Duodenal mucosa (tissue), 2 donors: ENCODE results near the gene LDLRAD3.

ENCODE experiments used
- H3K27ac ChIP-seq: one replicate; pipeline ENCODE4 v1.7.0; 2013; ENCODE audit warnings: low read depth, low read length
- H3K27me3 ChIP-seq, 2 donors: one replicate each; pipeline ENCODE4 v1.7.0; 2013; ENCODE audit warnings: low read length in 2 of 2, control low read depth in 1 of 2; ENCODE audit not compliant: insufficient read depth in 2 of 2, control insufficient read depth in 1 of 2
- H3K36me3 ChIP-seq, 2 donors: one replicate each; pipeline ENCODE4 v1.7.0; 2013; ENCODE audit warnings: low read length in 2 of 2, control low read depth in 1 of 2; ENCODE audit not compliant: insufficient read depth in 2 of 2, control insufficient read depth in 1 of 2
- H3K4me1 ChIP-seq, 2 donors: one replicate each; pipeline ENCODE4 v1.7.0; 2013; ENCODE audit warnings: low read length in 2 of 2, control low read depth in 1 of 2; ENCODE audit not compliant: insufficient read depth in 2 of 2, control insufficient read depth in 1 of 2
- H3K4me3 ChIP-seq, 2 donors: one replicate each; pipeline ENCODE4 v1.7.0; 2013; ENCODE audit warnings: low read length in 2 of 2, low read depth in 1 of 2
- H3K9ac ChIP-seq, 2 donors: one replicate each; pipeline ENCODE4 v1.7.0; 2013; ENCODE audit warnings: low read length in 2 of 2, low read depth in 1 of 2
- H3K9me3 ChIP-seq, 2 donors: one replicate each; pipeline ENCODE4 v1.7.0; 2013; ENCODE audit warnings: low read length in 2 of 2, control low read depth in 1 of 2; ENCODE audit not compliant: control insufficient read depth in 1 of 2

The LDLRAD3 gene

DNA sequence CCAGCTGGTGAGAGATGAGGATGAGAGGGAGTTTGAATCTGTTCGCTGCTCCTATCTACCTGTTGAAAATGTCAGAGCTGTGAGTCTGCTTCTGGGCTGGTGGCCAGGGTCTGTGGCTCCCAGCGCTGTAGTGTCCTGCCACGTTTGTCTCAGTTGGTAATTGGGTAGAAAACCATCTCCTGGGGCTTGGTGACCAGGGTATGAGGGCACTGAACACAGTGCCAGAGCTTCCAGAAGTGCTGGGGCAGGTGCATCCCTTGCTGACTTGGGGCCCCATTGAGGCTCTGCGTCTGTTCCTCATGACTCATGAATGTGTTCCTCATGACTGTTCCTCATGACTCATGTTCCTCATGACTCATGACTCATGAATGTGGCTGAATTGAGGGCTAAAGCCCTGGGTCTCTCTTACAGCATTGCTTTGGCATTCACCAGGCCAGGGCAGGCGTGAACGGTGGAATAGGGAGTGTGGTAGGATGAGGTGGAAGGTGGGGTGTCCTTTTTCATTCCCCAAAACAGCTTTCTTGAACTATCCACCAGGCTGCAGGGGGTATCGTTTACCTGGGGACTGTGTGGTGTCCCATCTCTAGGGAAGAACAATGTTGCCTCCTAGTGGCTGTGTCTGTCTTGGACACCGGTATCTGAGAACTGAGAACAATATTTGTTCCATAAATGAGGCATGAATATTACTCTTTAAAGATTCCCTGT lies 205.8 kb downstream of the LDLRAD3 start:
- no peaks in the 10 kb centered on the region for H3K36me3 ChIP-seq

DNA sequence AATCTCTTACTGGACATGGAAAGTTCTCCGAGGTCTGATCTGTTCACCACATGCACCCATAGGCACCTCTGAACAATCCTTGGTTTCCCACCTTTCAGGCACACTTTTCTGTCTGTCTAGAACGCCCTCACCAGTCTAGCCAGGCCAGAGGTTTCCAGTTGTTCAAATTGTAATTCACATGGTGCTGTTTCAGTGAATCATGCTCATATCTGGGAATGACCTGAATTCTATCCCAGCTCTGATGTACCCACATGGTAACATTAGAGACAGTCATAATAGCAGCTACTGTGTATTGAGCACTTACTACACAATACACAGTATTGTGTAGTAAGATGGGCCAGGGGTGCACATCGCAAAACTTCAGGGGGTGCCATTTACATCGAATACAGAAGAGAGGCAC lies 207.1 kb downstream of the LDLRAD3 start:
- no peak overlapping the region for H3K9ac ChIP-seq
- H3K4me1 ChIP-seq = peaks cover 3 to 8% of the 10 kb centered on the region in 2 donors
- H3K27me3 ChIP-seq = no peaks in the 10 kb centered on the region
- no peak overlapping the region for H3K27ac ChIP-seq
- H3K9me3 ChIP-seq = no peaks in the 10 kb centered on the region
- no peaks in the 10 kb centered on the region for H3K36me3 ChIP-seq
- H3K4me3 ChIP-seq = no peak overlapping the region

More for the DNA sequence above, 205.8 kb downstream of the LDLRAD3 start:
- H3K4me1 ChIP-seq = peaks cover 3% of the 10 kb centered on the region in 2 donors
- H3K4me3 ChIP-seq = no peak overlapping the region
- no peaks in the 10 kb centered on the region for H3K9me3 ChIP-seq
- peak overlapping the region; percentile 22 for H3K27ac ChIP-seq
- H3K9ac ChIP-seq = no peak overlapping the region
- no peaks in the 10 kb centered on the region for H3K27me3 ChIP-seq

DNA sequence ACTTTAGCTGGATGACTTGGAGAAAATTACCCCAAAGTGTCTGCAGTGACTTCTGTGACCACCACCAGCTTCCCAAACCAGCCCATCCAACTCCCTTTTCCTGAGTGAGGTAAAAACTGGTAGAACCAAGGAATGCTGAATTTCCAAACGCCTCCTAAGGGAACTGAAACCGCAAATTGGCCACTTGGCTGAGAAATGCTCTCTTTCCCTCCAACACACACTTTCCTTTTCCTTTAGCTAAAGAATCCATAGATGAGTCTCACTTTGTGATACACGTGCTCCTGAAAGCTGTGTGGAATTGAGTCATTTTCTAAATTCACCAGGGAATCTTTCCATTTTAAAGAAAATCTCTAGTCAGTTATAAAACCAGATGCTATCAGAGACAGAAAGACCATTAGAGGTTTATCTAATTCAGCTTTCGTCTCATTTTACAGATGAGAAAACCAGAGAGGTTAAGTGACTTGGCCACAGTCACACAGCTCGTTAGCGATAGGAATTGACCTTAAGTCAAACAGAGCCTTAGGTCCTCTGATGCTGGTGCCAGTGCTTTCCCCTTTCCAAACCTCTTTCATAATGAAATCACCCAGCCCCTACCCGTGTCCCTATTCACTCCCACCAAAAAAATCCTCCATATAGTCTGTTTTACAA lies 208.2 kb downstream of the LDLRAD3 start:
- no peaks in the 10 kb centered on the region for H3K27me3 ChIP-seq
- H3K4me3 ChIP-seq = no peak overlapping the region
- H3K27ac ChIP-seq = no peak overlapping the region
- no peaks in the 10 kb centered on the region for H3K36me3 ChIP-seq
- H3K4me1 ChIP-seq = peaks cover 3 to 8% of the 10 kb centered on the region in 2 donors
- no peak overlapping the region for H3K9ac ChIP-seq
- H3K9me3 ChIP-seq = no peaks in the 10 kb centered on the region

DNA sequence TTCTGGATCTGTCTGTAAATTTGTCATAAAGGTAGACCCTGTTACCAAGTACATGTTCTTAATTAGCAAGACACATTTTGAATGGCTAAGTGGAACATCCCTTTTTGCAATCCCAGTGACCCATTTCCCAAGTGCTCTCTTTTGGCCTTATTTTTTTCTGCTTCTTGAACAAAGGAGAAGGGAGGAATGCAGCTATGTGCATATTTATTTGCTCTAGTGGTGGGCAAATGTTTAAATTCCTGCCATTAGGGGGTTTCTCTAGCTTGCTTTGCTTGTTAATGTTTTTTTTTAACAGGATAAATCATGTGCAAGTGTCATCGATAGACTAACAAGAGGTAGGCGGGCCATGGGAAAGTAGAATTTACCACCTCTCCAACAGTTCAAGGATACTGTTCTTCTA lies 209.7 kb downstream of the LDLRAD3 start:
- Histone ChIP-seq H3K36me3 (no peaks in the 10 kb centered on the region), H3K9me3 (no peaks in the 10 kb centered on the region), H3K4me1 (peaks cover 3 to 8% of the 10 kb centered on the region in 2 donors), H3K27me3 (no peaks in the 10 kb centered on the region), H3K27ac (no peak overlapping the region), H3K9ac (no peak overlapping the region), H3K4me3 (no peak overlapping the region)

DNA sequence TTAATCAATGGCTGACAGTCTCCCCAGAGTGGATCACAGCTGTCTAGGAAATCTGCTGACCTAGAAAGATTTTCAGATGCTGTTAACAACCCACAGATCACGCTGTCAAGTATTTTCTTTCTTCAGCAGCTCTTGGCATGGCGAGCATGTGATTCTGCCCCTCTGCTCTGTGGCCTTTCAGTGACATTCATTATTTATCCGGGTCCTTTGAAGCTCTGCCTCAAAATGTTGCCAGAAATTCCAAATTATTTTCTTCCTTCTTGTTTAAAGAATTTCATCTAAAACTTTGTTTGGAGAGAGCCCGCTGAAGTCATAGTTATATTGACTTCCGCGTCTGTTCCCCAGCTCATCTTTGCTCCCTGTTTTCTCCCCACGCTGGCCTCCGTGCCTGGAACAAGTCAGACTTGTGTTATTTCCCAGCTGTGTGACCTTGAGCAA lies 211.3 kb downstream of the LDLRAD3 start:
- Histone ChIP-seq H3K36me3 (no peaks in the 10 kb centered on the region), H3K4me3 (no peak overlapping the region), H3K4me1 (peaks cover 0 to 4% of the 10 kb centered on the region in 2 donors), H3K9me3 (no peaks in the 10 kb centered on the region), H3K9ac (no peak overlapping the region), H3K27ac (no peak overlapping the region), H3K27me3 (no peaks in the 10 kb centered on the region)

DNA sequence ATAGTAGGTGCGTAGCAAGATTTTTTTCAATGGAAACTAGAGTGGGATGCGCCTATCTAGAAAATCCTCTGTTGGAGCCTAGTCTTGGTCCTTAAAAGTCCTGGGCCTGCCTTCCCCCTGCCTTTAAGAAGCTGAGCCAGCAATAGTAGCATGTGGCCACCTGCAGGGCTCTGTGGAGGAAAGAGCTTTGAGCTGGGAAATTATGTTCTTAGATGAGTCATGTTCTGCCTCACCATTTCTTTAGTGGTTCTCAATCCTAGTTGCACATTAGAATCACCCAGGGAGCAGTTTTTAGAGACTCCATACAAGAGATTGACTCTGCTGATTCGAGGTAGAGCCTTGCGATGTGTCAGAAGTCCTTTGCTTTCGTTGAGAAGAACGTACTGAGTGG lies 211.9 kb downstream of the LDLRAD3 start:
- no peaks in the 10 kb centered on the region for H3K36me3 ChIP-seq
- peaks cover 0 to 4% of the 10 kb centered on the region in 2 donors for H3K4me1 ChIP-seq
- no peak overlapping the region for H3K27ac ChIP-seq
- no peaks in the 10 kb centered on the region for H3K27me3 ChIP-seq
- H3K4me3 ChIP-seq = no peak overlapping the region
- no peaks in the 10 kb centered on the region for H3K9me3 ChIP-seq
- H3K9ac ChIP-seq = no peak overlapping the region

DNA sequence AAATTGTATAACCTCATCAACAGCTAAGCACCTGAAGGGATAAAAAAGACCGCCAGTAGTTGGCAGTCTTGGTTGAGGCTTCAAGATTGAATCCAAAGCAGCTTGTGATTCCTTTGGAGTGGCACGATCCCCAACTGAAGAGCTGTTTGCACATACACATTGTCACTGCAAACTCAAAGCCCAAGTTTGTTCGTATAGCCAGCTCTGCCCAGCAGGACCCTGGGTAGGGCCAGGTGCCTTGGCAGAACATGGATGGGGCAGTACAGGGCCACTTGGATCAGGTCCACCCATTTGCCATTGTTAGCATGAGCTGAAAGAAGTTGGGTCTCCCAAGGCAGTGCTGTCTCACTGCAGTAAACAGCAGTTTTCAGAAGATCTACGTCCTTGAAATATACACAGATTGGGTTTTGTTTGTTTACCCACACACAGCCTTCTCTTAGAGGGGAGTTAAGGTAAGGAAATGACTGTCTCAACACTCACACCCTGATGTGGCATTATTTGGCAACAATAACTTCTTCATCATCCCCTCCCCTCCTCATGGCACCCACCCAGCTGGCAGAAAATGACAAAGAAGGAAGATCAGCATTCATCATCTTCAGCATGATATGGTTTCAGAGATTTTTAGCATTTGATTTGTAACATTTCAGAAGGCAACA lies 212.4 kb downstream of the LDLRAD3 start:
- peaks cover 0 to 4% of the 10 kb centered on the region in 2 donors for H3K4me1 ChIP-seq
- H3K27ac ChIP-seq = no peak overlapping the region
- no peaks in the 10 kb centered on the region for H3K36me3 ChIP-seq
- H3K27me3 ChIP-seq = no peaks in the 10 kb centered on the region
- no peaks in the 10 kb centered on the region for H3K9me3 ChIP-seq
- no peak overlapping the region for H3K4me3 ChIP-seq
- no peak overlapping the region for H3K9ac ChIP-seq

DNA sequence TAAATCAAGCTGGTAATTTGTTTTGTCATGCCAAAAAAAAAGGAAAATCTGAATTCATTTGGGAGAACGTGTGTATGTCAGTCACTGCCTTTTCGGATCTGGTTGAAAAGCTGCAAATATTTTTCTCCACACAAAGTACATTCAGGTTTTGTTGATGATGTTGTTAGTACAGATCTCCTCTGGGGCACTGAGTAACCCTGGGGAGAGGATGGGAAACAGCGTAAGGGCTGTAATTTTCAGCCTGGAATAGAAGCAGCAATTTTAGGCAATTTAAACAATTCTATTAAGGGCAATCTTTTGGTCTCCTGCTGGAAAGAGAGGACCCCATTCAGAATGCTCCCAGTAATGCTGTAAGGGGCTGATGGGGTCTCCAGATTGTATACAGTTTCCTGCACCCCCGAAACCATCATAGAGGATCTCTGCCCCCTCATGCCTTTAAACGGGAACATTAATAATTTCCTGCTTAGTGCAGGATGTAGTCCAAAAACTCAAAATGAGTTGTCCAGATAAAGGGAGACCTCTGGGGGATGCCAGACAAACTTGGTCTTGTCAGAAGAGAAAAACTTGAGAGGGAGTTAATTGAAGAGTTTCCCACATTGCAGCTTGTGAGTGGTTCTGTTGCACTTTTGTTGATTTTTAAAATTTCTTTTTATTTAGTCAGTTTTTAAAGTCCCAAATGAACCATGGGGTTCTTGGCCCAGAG lies 213.1 kb downstream of the LDLRAD3 start:
- H3K36me3 ChIP-seq = no peaks in the 10 kb centered on the region
- H3K9me3 ChIP-seq = no peaks in the 10 kb centered on the region
- no peak overlapping the region for H3K4me3 ChIP-seq
- peaks cover 0 to 4% of the 10 kb centered on the region in 2 donors for H3K4me1 ChIP-seq
- H3K9ac ChIP-seq = no peak overlapping the region
- H3K27me3 ChIP-seq = no peaks in the 10 kb centered on the region
- no peak overlapping the region for H3K27ac ChIP-seq

DNA sequence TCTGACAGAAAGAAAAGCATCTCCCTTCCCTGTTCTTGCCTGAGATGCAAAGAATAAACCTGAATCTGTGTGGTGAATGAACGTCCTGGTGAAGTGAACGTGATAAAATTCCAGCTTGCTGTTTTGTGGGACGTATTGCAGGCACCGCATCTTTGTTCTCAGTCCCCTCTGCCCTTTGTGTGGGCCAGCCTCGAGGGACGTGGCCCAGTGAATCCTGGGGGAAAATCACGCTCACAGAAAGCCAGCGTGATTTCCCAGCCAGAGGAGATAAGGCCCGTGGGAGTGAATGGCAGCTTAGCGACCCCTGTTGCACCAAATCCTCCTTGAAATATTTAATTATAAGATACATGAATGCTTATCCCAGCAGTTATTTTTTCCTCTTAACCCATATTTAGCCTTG lies 216.2 kb downstream of the LDLRAD3 start:
- no peak overlapping the region for H3K27ac ChIP-seq
- peaks cover 0 to under 1% of the 10 kb centered on the region in 2 donors for H3K4me1 ChIP-seq

DNA sequence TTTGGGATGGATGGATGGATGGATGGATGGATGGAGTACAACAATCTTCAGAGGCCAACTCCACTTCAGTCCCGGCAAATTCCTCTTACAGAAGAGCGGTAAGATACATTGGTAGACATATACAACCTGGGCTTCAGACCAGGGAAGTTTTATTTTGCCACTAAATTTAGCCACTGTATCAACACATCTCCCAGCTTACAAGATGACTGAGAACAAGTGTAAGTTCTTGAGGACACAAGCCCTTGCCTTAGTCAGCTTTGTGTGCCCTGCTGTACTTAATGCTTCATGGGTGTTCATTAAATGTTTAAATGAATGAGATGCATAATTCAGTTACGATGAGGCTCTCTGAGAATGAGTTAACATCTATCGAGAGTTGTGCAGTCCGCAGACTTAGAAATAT lies 217.7 kb downstream of the LDLRAD3 start:
- Histone ChIP-seq H3K4me1 (no peaks in the 10 kb centered on the region), H3K9me3 (no peaks in the 10 kb centered on the region), H3K27ac (no peak overlapping the region), H3K27me3 (no peaks in the 10 kb centered on the region), H3K36me3 (no peaks in the 10 kb centered on the region), H3K9ac (no peak overlapping the region), H3K4me3 (no peak overlapping the region)

More for the DNA sequence above, 216.2 kb downstream of the LDLRAD3 start:
- Histone ChIP-seq H3K36me3 (no peaks in the 10 kb centered on the region), H3K27me3 (no peaks in the 10 kb centered on the region), H3K9me3 (no peaks in the 10 kb centered on the region), H3K4me3 (no peak overlapping the region), H3K9ac (no peak overlapping the region)
